HG02884 (cell line): ENCODE data around the gene RAD51B.

Experiments
- ATAC-seq: cut with Tn5 transposase; IDR thresholded peaks from one replicate; pipeline ENCODE4 v1.9.1; 2021; ENCODE audit warnings: mild to moderate bottlenecking, moderate library complexity; ENCODE audit not compliant: unreplicated experiment

Gene RAD51B

DNA sequence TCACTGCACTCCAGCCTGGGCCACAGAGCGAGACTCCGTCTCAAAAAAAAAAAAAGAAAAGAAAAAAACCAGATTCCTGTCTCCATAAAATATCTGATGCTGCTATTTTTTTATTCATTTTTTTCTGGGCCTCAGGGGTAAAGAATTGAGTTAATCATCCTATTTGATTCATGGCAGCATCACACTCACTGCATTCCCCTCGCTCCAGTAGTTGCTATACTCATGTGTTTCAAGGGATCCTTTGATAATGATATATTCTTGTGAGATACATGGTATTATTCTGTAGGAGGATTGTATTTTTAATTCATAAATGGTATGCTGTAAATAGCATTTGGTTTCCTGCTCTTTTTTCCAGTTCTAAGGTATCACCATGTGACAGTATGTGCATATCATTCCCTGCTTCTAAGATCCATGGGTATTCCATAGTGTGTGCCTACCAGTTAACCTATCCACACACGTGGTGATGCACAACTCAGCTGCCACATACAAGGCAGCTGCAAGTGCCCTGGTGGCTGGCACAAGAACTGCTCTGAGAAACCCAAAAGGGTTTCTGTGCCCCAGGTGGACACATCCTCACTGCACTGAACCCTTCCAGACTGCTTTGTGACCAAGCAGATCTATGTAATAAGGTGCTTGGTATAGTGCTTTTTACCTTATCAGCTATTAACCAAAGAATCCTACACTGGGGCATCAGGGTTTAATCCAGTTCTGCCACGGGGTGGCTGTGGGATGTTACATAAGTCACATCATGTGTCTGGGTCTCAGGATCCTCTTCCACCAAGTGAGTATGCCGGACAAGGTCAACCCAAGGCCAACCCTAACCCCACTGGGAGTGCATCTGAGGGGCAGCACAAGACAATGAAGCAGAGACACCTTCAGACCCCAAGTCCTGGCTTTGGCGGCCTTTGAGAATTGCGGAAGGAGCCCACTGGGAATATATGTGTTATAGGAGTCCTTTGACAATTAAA, 898.7 kb downstream of the RAD51B start:
- ATAC-seq = no peak

DNA sequence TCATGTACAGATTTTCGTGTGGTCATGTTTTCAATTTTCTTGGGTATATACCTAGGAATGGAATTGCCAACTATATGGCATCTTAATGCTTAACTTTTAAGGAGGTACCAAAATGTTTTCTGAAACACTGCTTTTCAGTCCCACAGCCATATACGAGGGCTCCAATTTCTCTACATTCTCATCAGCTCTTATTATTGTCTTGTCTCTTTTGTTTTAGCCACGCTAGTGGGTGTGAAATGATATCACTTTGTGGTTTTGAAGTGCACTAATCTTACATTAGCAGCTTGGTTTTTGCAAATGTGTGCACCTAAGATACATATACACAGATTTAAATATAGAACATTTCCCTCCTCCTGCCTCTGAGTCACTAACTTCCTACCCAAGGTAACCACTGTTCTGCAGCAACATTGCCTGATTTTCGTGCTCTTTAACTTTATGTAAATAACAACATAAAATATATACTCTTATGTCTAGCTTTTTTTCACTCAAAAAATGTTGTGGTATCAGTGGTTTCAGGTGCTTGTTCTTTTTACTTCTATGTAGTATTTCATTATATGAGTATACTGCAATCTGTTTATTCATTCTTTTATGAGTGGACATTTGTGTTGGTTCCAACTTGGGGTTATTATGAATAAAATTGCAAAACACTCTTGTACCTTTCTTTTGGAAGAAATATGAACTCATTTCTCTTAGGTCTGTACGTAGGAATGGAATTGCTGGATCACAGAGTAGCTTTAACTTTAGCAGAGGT, 900.2 kb downstream of the RAD51B start:
- ATAC-seq = no peak

DNA sequence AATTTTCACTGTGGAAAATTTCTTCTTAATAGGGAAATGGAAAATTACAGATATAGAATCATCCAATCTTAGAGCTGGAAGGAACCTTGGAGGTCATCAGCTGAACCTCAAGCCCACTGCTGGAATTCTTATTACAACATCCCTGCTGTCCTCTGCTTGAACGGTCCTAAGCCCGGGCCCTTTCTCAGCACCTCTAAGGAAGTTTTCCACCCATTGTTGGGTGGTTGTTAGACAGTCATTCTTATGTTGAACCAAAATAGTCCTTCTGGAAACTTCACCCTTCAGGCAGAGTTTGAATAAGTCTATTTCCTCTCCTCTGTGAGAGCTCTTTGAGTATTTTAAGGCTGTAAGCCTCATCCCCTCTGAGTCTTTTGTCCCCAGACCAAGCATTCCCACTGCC, 902.6 kb downstream of the RAD51B start:
- ATAC-seq = no peak

DNA sequence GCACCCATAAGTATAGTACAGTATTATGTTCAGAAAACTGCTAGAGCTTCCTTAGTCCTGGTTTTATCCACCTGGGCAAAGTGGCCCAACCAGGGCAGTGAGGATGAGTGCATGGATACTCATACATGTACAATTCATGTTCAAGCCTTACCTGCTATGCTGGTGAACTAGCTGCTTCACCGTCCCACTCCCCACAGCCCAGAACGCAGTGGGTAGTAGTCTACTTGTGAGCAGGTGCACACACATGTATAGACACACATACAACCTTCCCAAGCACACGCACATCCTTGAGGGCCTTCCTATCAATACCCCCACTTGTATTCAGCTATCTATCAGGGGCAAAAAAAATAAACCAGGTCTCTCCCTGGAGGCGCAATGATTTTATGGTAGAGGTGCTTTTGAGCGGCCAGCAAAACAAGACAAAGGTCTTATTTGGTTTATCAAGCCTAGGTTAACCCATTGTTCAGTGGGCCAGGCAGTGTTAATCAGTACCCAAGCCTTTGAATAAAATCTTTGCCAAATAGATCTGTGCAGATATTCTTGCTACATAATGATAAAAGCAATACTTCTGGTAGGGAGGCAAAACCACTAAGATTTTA, 903.5 kb downstream of the RAD51B start:
- ATAC-seq = no peak

DNA sequence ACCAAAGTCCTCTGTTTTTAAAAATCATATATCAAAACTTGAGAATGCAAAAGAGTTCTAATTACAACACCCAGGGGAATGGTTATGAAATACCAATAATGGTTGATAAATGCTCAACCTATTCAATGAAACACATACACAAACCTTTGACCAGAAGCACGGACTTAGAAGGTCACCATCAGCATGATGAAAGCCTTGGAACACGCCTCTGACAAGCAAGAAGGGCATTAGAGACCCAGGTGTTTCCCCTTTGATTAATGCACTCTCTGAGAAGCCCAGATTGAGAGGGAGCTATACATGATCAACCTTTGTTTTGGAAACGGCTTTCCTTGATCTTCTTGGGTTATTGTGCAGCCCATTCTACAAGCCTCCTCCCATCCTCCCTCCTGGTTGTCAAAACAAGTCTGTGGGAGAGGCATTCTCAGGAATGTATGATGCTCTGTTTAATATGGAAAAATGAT, 904.3 kb downstream of the RAD51B start:
- no peak for ATAC-seq

DNA sequence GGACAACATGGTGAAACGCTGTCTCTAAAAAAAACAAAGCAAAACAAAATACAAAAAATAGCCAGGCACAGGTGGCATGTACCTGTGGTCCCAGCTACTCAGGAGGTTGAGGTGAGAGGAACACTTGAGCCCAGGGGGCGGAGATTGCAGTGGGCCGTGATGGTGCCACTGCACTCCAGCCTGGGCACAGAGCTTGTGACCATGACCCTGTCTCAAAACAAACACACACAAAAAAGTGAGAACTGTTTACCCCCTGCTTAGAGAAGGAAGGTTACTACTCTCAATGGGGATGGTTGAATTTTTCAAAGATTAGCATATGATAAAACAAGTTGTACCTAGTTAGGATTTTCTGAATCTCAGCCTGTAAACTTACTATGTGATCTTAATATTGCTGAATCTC, 905.3 kb downstream of the RAD51B start:
- ATAC-seq = no peak

DNA sequence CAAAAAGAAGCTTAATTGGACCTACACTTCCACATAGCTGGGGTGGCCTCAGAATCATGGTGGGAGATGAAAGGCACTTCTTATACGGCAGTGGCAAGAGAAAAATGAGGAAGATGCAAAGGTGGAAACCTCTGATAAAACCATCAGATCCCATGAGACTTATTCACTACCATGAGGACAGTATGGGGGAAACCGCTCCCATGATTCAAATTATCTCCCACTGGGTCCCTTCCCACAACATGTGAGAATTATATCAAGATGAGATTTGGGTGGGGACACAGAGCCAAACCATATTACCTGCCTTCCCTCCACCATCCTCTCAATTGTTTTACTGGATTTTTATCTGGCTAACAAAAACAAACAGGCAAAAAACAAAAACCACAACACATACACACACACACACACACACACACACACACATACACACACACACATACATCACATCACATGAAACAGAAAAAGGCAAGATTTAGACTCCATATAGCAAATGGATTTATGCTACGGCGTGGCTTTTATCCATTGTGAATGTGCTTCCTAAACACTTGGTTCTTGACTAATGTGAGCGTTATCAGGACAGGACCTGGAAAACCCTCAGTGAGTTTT, 906.6 kb downstream of the RAD51B start:
- ATAC-seq = no peak

DNA sequence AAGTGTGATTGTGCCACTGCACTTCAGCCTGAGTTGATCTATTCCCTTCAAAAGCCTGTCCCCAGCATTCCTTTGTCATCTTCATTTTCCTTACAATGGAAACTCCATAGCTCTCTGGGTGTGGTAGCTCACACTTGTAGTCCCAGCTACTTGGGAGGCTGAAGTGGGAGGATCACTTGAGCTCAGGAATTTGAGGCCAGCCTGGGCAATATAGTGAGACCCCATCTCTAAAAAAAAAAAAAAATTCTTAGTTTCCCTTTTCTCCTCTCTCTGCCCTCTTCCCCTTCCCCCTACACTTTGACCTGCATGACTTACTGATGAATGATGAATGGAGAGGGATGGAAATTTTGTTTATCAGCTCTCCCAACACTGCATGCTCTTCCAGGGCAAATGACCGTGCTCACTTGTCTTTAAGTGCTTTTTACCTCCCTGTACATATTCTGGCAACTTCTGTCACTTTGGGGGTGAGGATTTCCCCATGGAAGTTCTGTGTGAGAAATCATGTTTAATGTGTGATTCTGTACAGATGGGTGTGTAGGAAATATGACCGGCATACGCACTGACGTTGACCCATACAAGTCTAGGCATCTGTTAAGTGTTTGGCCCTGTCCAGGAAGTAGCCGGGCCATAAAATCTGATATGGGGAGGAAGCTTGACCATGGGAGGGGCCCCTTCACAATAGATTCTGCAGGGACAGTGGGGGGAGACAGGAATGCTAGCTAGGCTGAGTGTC, 907.9 kb downstream of the RAD51B start:
- no peak for ATAC-seq

DNA sequence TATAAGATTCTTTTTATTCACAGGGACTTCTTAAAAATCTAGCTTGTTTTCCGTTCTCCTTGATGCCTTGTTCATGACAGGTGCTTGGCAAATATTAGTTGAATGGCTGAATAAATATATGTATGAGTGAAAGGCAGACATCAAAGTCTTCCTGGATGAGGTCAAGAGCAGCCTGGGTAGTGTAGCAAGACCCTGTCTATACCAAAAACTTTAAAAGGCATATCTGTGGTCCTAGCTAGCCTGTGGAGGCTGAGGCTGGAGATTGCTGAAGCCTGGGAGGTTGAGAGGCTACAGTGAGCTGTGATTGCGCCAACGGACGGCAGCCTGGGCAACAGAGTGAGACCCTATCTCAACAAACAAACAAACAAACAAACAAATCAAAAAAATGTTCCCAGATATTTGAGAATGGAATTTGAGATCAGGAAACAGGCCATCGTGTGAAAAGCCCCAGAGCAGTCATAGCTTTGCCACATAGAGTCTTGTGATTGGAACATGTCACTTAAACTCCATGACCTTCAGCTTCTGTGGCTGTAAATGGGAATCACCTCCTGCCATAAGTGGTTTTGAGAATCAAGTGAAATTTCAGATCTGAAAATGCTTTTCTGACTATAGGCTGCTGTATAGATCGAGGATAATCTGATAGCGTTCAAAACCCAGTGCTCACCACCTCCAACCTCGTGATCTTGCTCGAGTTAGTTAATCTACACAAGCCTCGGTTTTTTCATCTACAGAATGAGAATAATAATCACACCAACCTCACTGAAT, 908.9 kb downstream of the RAD51B start:
- no peak for ATAC-seq

DNA sequence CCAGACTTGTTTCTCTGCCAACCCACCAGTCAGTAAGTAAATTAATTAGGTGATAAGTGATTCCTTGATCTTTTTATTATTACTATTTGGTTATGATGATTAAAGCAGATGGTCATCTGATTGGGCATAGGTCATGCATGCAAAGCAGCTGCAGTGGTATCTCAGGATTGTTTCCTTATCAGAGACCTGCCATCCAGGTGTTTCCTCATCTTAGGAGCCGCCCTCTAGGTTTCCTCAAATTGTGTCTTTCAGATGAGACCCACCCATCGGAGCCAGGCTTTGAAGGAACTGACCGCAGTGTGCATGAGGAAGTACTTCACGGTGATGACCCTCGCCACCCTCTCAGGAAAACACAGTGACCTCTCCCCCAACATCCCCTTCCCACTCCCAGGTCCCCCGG, 910.0 kb downstream of the RAD51B start:
- no peak for ATAC-seq

DNA sequence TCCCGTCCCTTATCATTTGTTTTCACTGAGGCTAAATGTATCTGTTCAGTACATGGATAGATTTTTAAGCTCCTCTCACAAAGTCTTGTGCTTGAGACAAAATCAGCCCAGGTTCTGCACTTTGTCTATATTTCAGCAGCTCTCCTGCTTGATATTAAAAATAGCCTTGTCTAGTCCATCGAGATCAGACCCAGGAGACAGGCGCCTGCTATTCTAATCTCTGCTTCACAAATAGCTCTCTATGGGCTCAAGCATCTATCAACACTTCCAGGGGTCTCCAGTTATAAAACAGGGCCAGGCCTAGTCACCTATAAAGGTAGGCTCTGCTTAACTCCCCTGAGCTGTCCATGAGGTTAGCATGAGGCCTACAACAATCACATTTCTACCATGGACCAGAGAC, 910.8 kb downstream of the RAD51B start:
- ATAC-seq = no peak

DNA sequence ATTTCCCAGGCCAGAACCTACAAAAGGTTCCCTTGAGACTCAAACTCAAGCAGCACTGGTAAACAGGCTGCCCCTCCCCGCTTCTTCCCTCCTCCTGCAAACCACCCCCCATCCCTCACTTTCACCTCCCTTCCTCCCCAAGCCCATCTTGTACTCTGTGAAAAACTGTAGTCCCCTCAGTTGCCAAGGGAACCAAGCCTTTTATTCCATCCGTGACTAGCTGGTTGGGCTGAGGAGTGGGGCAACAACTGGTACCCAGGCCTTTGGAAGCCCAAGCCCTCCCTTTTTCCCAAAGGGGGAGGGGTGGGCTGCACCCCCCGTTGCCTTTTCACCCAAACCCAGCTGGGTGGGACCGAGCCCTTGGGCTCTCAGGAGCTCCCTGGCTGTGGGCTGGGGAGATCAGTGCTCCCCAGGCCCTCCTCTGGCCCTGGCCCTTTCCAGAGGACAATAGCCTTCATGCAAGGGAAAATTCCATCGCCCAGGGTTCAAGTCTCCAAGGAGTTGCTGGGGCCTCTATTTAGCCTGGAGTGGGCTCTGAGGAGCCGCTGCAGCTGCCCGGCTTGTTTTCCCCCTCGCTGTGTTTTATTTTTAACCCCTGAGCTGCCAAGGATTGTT, 911.3 kb downstream of the RAD51B start:
- ATAC-seq = no peak

DNA sequence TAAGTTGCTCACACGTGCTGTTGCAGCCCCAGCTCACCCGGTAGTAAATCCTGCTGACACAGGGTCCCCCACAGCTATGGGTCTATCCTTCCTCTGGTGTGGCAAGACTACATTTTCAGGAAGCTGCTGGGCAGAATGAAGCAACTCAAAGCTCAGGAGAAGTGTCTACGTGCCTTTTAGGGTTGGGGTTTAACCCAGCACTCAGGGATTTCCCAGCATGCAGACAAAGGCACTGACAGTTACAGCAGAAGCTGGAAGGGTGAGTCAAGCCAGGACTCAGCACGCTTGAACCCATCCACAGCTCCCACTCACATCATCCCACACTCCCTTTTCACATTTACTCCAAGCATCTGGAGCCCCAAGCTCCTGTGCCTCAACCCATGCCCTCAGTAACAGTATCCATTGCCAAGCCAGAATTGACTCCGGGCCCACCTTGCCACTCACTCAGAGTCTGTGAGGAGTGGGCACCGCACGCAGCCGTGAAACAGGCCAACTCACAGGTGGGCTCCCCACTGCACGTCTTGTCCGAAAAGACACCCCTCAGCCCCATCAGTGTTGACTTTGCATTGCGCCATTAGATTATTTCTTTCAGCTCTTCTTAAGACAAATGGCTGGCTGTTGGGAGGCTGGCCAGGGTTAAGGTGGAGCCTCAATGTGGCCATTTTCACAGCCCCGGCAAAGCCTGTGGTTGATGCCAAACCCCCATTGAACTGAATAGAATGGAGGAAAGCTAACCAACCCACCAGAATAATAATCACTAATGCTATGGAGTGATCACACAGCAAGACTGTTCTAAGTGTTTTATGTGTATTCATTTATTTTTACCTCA, 913.7 kb downstream of the RAD51B start:
- no peak for ATAC-seq

DNA sequence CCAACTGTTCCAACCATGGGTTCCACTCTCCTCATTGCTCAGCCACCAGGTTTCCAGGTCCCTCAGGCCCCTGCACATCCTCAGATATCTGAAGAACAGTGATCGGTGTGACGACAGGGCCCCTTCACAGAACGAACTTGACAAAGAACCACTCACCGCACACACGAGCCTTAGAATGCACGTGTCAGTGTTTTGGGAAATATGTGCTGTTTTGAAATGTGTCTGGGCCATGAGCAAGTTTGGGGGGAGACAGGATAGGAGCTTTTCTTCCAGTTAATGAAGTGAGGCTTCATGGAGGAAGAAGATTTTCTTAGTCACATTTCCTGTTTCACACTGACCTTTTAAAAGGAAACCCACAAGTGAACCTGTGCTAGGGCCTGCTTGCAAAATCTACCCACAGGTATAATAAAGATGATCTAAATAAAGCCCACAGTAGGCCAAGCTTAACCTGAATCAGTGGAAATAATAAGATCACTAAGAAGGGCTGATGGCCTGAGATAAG, 914.7 kb downstream of the RAD51B start:
- ATAC-seq = peak; percentile 51

DNA sequence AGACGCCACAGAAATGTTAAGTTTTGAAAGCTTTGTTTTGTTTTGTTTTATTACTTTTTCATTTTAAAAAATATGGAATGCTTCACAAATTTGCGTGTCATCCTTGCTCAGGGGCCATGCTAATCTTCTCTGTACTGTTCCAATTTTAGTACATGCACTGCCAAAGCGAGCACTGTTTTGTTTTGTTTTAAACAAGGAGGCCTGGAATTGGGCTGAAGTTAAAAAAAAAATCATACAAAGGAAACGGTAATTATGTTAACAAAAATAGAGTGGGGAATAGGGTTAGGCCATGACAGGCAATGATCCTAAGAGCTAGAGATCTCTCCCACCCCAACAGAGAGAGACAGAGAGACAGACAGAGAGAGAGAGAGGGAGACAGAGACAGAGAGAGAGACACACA, 916.3 kb downstream of the RAD51B start:
- ATAC-seq = no peak

DNA sequence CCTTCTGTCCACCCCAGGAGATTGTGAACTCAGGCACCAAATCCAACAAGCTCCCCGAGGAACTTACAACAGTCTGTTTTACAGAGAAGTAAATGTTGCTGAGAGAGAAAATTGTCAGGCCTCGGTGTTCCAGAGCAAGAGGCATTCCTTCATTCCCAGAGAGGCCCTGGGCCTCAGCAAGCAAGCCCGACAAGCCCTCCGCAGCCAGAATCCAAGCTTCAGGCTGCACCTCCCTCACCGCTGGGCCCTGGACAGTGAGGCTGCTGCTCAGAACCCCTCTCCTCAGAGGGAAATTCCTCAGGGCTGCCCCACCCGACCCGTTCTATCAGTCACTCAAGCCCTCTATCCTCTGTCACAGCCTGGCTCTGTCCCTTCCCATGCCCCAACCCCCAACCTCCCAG, 916.9 kb downstream of the RAD51B start:
- ATAC-seq = no peak

DNA sequence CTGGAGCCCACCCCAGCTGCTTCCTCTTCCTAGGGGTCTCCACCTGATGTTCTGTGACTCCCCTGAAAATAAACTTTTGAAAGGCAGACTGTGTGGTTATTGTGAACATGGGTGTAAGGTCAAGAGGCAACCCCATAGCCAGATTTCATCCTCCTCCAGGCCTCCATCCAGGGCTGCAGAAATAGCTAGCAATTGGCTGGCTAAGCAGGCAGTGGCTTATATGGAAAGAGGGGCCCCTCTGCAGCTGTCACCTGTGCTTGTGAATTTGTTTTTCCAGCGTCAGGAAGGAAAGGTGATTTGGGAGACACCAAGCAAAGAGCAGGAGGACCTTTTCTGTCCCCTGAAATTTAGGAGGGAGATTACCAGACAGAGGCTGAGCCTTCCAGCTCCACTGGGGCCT, 917.5 kb downstream of the RAD51B start:
- no peak for ATAC-seq

DNA sequence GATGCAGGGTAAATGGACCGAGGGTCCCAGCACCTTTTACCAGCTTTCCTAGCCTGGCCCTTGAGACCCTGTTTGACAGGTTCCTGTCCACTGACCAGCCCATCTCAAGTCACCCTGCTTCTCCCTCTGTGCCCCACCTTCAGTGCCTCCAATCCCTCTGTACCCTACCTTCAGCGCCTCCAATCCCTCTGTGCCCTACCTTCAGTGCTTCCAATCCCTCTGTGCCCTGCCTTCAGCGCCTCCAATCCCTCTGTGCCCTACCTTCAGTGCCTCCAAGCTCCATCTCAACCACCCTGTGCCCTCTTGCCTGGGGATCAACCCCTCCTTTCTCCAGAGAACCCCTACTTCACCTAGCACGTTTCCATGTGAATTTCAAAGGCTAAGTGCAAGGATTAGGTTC, 919.0 kb downstream of the RAD51B start:
- ATAC-seq = no peak
